H9 (cell line): Measurements from ENCODE around the gene SCGB1A1. TPM values are rescaled to one million over a fixed set of nuclear protein-coding genes. Genes with fewer than 3 reads are reported as not detected.

Experiments
- DNase-seq: peaks from one replicate; pipeline ENCODE4 v3.0.0-alpha.2; 2017
- H2AFZ ChIP-seq: one replicate; pipeline ENCODE4 v1.6.1; 2013; ENCODE audit warnings: mild to moderate bottlenecking, low read length, control low read depth, moderate library complexity
- H2AK5ac ChIP-seq: 2 replicates; pipeline ENCODE4 v1.6.1; 2013; ENCODE audit warnings: low read length, control low read depth, mixed read lengths; ENCODE audit not compliant: insufficient read length
- H2BK120ac ChIP-seq: one replicate; pipeline ENCODE4 v1.6.1; 2013; ENCODE audit warnings: low read depth, mild to moderate bottlenecking, low read length, control low read depth, inconsistent platforms; ENCODE audit not compliant: poor library complexity, severe bottlenecking
- H2BK12ac ChIP-seq: 2 replicates; pipeline ENCODE4 v1.6.1; 2013; ENCODE audit warnings: low read length, control low read depth, mixed read lengths, low read depth; ENCODE audit not compliant: insufficient read length
- H2BK15ac ChIP-seq: 2 replicates; pipeline ENCODE4 v1.6.1; 2013; ENCODE audit warnings: low read depth, low read length, control low read depth
- H2BK20ac ChIP-seq: one replicate; pipeline ENCODE4 v1.6.1; 2013; ENCODE audit warnings: low read depth, mild to moderate bottlenecking, low read length, control low read depth, inconsistent platforms; ENCODE audit not compliant: poor library complexity, severe bottlenecking
- H2BK5ac ChIP-seq: 2 replicates; pipeline ENCODE4 v1.6.1; 2013; ENCODE audit warnings: low read length, control low read depth, mixed read lengths; ENCODE audit not compliant: insufficient read length
- H3K14ac ChIP-seq: 2 replicates; pipeline ENCODE4 v1.6.1; 2013; ENCODE audit warnings: low read length, control low read depth; ENCODE audit not compliant: insufficient read depth
- H3K18ac ChIP-seq: 2 replicates; pipeline ENCODE4 v1.6.1; 2013; ENCODE audit warnings: low read depth, mild to moderate bottlenecking, mixed read lengths, low read length, control low read depth; ENCODE audit not compliant: insufficient read length
- H3K23ac ChIP-seq: 2 replicates; pipeline ENCODE4 v1.6.1; 2013; ENCODE audit warnings: low read length, control low read depth, mixed read lengths, low read depth; ENCODE audit not compliant: insufficient read length
- H3K23me2 ChIP-seq: 2 replicates; pipeline ENCODE4 v1.6.1; 2013; ENCODE audit warnings: low read depth, mild to moderate bottlenecking, mixed read lengths, low read length, control low read depth; ENCODE audit not compliant: insufficient read length, poor library complexity, severe bottlenecking
- H3K27ac ChIP-seq: 2 replicates; pipeline ENCODE4 v1.5.1; 2013; ENCODE audit warnings: low read length, control low read depth, mixed read lengths, low read depth; ENCODE audit not compliant: insufficient read length
- H3K27me3 ChIP-seq: 2 replicates; pipeline ENCODE4 v1.6.1; 2013; ENCODE audit warnings: low read length, control low read depth, inconsistent platforms; ENCODE audit not compliant: insufficient read depth
- H3K4ac ChIP-seq: 2 replicates; pipeline ENCODE4 v1.6.1; 2013; ENCODE audit warnings: low read depth, mild to moderate bottlenecking, control low read depth, inconsistent platforms, low read length, moderate library complexity
- H3K4me1 ChIP-seq: 2 replicates; pipeline ENCODE4 v1.6.1; 2013; ENCODE audit warnings: low read length, control low read depth, inconsistent platforms; ENCODE audit not compliant: insufficient read depth
- H3K4me2 ChIP-seq: 2 replicates; pipeline ENCODE4 v1.6.1; 2013; ENCODE audit warnings: low read length, control low read depth, mixed read lengths; ENCODE audit not compliant: insufficient read length, insufficient read depth
- H3K56ac ChIP-seq: 2 replicates; pipeline ENCODE4 v1.6.1; 2013; ENCODE audit warnings: low read depth, mild to moderate bottlenecking, mixed read lengths, low read length, control low read depth; ENCODE audit not compliant: insufficient read length
- H3K79me1 ChIP-seq: 2 replicates; pipeline ENCODE4 v1.6.1; 2013; ENCODE audit warnings: low read depth, mild to moderate bottlenecking, moderate library complexity, low read length, control low read depth, inconsistent platforms; ENCODE audit not compliant: insufficient read depth, poor library complexity, severe bottlenecking
- H3K79me2 ChIP-seq: 2 replicates; pipeline ENCODE4 v1.6.1; 2013; ENCODE audit warnings: low read length, control low read depth, inconsistent platforms; ENCODE audit not compliant: insufficient read depth
- H3K9ac ChIP-seq: 2 replicates; pipeline ENCODE4 v1.6.1; 2013; ENCODE audit warnings: low read length, control low read depth, mixed read lengths; ENCODE audit not compliant: insufficient read length; ENCODE audit errors: extremely low read depth
- H3K9me3 ChIP-seq: one replicate; pipeline ENCODE4 v1.6.1; 2013; ENCODE audit warnings: low read depth, low read length, inconsistent platforms; ENCODE audit not compliant: control insufficient read depth
- H3T11ph ChIP-seq: one replicate; pipeline ENCODE4 v1.6.1; 2013; ENCODE audit warnings: mild to moderate bottlenecking, low read length, control low read depth, inconsistent platforms
- H4K20me1 ChIP-seq: one replicate; pipeline ENCODE4 v1.6.1; 2013; ENCODE audit not compliant: control insufficient read depth, insufficient read length, insufficient read depth
- H4K5ac ChIP-seq: 2 replicates; pipeline ENCODE4 v1.6.1; 2013; ENCODE audit warnings: low read depth, mild to moderate bottlenecking, mixed read lengths, low read length, control low read depth; ENCODE audit not compliant: insufficient read length
- H4K8ac ChIP-seq: replicated peaks from 2 replicates; pipeline ENCODE4 v1.6.1; 2013; ENCODE audit warnings: low read length, control low read depth, mixed read lengths, low read depth; ENCODE audit not compliant: insufficient read length
- H4K91ac ChIP-seq: 2 replicates; pipeline ENCODE4 v1.6.1; 2013; ENCODE audit warnings: low read depth, mild to moderate bottlenecking, moderate library complexity, mixed read lengths, low read length, control low read depth; ENCODE audit not compliant: insufficient read length
- H3K27ac Mint-ChIP-seq, 3 experiments: 2 replicates in 2 of 3; 3 replicates in 1 of 3; pipeline ENCODE4 v1.8.0; 2020 to 2021; ENCODE audit warnings: mixed read lengths in 3 of 3, mild to moderate bottlenecking in 1 of 3, moderate library complexity in 1 of 3
- H3K27me3 Mint-ChIP-seq: 2 replicates; pipeline ENCODE4 v1.8.0; 2021; ENCODE audit warnings: low read depth, mild to moderate bottlenecking, moderate library complexity, mixed read lengths
- H3K36me3 Mint-ChIP-seq, 3 experiments: 2 replicates in 2 of 3; 3 replicates in 1 of 3; pipeline ENCODE4 v1.8.0; 2020 to 2021; ENCODE audit warnings: low read depth in 3 of 3, mixed read lengths in 3 of 3; ENCODE audit not compliant: insufficient read depth in 1 of 3
- H3K4me1 Mint-ChIP-seq, 2 experiments: 2 replicates each; pipeline ENCODE4 v1.8.0; 2020; ENCODE audit warnings: mixed read lengths in 2 of 2
- H3K4me3 Mint-ChIP-seq, 2 experiments: 2 replicates in 1 of 2; 3 replicates in 1 of 2; pipeline ENCODE4 v1.8.0; 2020 to 2021; ENCODE audit warnings: mild to moderate bottlenecking in 2 of 2, mixed read lengths in 2 of 2, moderate library complexity in 1 of 2
- H3K9me3 Mint-ChIP-seq, 2 experiments: 2 replicates in 1 of 2; 3 replicates in 1 of 2; pipeline ENCODE4 v1.8.0; 2020; ENCODE audit warnings: mild to moderate bottlenecking in 2 of 2, mixed read lengths in 2 of 2, moderate library complexity in 1 of 2
- WGBS: extraction: QIAGEN DNeasy Blood & Tissue Kit; methylation state at CpG from one replicate; pipeline ENCODE4 v1.1.7; 2013; ENCODE audit warnings: missing lambda C conversion rate, low lambda C conversion rate, mixed read lengths; ENCODE audit not compliant: insufficient read length; ENCODE audit errors: extremely low coverage; 5-methylcytosine and 5-hydroxymethylcytosine counted together
- total RNA-seq: library from RNA; stranded (reverse); gene quantifications from 2 replicates; pipeline ENCODE4 v1.2.1, GENCODE V29; 2021
- TF ChIP-seq, protein P1 (sequence below): fragments of 200-600 bp; sonication (generic); conservative IDR thresholded peaks from 3 replicates; pipeline ENCODE4 v1.8.0; 2021; ENCODE audit warnings: antibody characterized with exemption, mild to moderate bottlenecking

The SCGB1A1 gene
- total RNA-seq, 1 experiment from 2014 or later = not detected

DNA sequence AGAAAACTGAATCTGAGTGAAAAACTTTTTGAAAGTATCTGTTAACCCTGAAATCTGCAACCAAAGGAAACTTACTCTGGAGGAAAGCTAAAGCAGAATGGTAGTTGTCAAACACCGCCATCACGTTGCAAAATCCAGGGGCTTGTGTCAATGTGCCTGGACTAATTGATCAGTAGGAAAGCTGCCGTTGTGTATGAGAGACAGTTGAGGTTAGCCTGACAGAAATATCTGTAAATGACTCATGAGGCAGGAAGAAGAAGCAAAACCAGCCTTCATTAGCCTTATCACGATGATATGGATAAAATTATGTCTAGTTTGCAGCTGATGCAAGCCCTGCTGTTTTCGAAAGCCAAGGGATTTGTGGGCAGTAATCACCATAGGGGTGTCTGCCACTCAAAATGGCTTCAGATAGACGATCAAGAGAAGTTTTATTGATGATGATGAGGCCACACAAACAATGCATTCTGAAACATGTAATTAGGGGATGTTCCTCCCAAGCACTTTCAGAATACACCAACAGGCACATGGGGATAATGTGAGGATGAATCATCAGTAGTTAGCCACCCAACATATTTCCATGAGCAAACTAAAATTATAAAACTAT, 8.9 kb downstream of the SCGB1A1 start:
- H3K27ac Mint-ChIP-seq = no peak overlapping the region
- Histone ChIP-seq H2AK5ac (no peak overlapping the region), H3K4ac (no peak overlapping the region), H2BK15ac (no peak overlapping the region), H3K18ac (no peak overlapping the region), H4K91ac (no peak overlapping the region), H3K9ac (no peak overlapping the region), H3K27ac (no peak overlapping the region), H4K5ac (no peak overlapping the region), H4K20me1 (no peaks in the 10 kb centered on the region), H4K8ac (no peak overlapping the region), H3T11ph (no peak overlapping the region), H2AFZ (no peak overlapping the region), H3K14ac (no peak overlapping the region), H3K79me2 (no peaks in the 10 kb centered on the region), H3K9me3 (no peaks in the 10 kb centered on the region), H2BK20ac (no peak overlapping the region), H3K4me1 (0 out of 2 replicates have a peak, but pooled peaks cover 3% of the 10 kb centered on the region), H3K4me2 (no peak overlapping the region), H3K56ac (no peak overlapping the region), H3K79me1 (no peaks in the 10 kb centered on the region), H3K27me3 (peaks cover 2% of the 10 kb centered on the region; the same call in 1 of the 2 replicates), H3K23me2 (no peaks in the 10 kb centered on the region), H2BK120ac (no peak overlapping the region), H2BK5ac (no peak overlapping the region), H2BK12ac (no peak overlapping the region), H3K23ac (no peak overlapping the region)
- H3K27me3 Mint-ChIP-seq = peaks cover 42% of the 10 kb centered on the region
- peaks cover 0 to 4% (median 0%) of the 10 kb centered on the region in 3 experiments; a peak in 1 of 7 replicates for H3K36me3 Mint-ChIP-seq
- peaks cover 2 to 4% of the 10 kb centered on the region in 2 experiments; a peak in 4 of 5 replicates for H3K9me3 Mint-ChIP-seq
- TF ChIP-seq, protein P1, sequence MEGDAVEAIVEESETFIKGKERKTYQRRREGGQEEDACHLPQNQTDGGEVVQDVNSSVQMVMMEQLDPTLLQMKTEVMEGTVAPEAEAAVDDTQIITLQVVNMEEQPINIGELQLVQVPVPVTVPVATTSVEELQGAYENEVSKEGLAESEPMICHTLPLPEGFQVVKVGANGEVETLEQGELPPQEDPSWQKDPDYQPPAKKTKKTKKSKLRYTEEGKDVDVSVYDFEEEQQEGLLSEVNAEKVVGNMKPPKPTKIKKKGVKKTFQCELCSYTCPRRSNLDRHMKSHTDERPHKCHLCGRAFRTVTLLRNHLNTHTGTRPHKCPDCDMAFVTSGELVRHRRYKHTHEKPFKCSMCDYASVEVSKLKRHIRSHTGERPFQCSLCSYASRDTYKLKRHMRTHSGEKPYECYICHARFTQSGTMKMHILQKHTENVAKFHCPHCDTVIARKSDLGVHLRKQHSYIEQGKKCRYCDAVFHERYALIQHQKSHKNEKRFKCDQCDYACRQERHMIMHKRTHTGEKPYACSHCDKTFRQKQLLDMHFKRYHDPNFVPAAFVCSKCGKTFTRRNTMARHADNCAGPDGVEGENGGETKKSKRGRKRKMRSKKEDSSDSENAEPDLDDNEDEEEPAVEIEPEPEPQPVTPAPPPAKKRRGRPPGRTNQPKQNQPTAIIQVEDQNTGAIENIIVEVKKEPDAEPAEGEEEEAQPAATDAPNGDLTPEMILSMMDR = no peak
- no CpG with 5 or more reads among the region's 6 CpGs for WGBS
- DNase-seq = no peak
- peaks cover 17 to 26% of the 10 kb centered on the region in 2 experiments for H3K4me1 Mint-ChIP-seq
- no peak overlapping the region for H3K4me3 Mint-ChIP-seq
